H1 (cell line): ENCODE measurements around the gene TAF10. TPM values are rescaled to one million over a fixed set of nuclear protein-coding genes. Genes with fewer than 3 reads are reported as not detected.
A peak's percentile ranks its signal among the peaks of the same experiment; 100 is the strongest.

Source experiments
- CTCF ChIA-PET: fragments of 300-600 bp; sonication (Branson Sonifier 250); formaldehyde crosslinking; loops from one replicate; lab custom pipeline; 2021; ENCODE audit not compliant: partially characterized antibody; lab: Charles Lee
- POLR2A ChIA-PET: fragments of 300-600 bp; sonication (Branson Sonifier 250); formaldehyde crosslinking; loops from one replicate; lab custom pipeline; 2021; ENCODE audit warnings: inconsistent platforms; ENCODE audit not compliant: partially characterized antibody; lab: Charles Lee
- DNase-seq, 2 experiments: peaks; one replicate each; pipeline versions ENCODE4 v3.0.0 to v3.0.0-alpha.2; 2010 to 2022; ENCODE audit warnings: low spot score in 2 of 2, low read depth in 1 of 2, mixed read lengths in 1 of 2
- FAIRE-seq: peaks from 2 replicates; lab custom pipeline; 2011; peaks lifted over from hg19 to GRCh38; lab: Jason Lieb, UNC
- H2AFZ ChIP-seq: 2 replicates; pipeline ENCODE4 v1.8.1; 2012; ENCODE audit warnings: low read length, inconsistent platforms
- H2AK5ac ChIP-seq: 2 replicates; pipeline ENCODE4 v1.6.1; 2013; ENCODE audit warnings: low read depth, low read length
- H2BK120ac ChIP-seq: replicated peaks from 2 replicates; pipeline ENCODE3; 2013; ENCODE audit warnings: low read depth, low read length, inconsistent platforms
- H2BK12ac ChIP-seq: 2 replicates; pipeline ENCODE4 v1.6.1; 2013; ENCODE audit warnings: low read depth, low read length
- H2BK15ac ChIP-seq: 2 replicates; pipeline ENCODE4 v1.6.1; 2013; ENCODE audit warnings: low read length
- H2BK20ac ChIP-seq: 2 replicates; pipeline ENCODE4 v1.6.1; 2013; ENCODE audit warnings: low read length
- H2BK5ac ChIP-seq: 2 replicates; pipeline ENCODE4 v1.6.1; 2013; ENCODE audit warnings: low read depth, low read length
- H3K14ac ChIP-seq: 2 replicates; pipeline ENCODE4 v1.6.1; 2013; ENCODE audit warnings: inconsistent platforms; ENCODE audit not compliant: insufficient read length
- H3K18ac ChIP-seq: 2 replicates; pipeline ENCODE4 v1.6.1; 2013; ENCODE audit warnings: low read length; ENCODE audit errors: extremely low read depth
- H3K23ac ChIP-seq: 2 replicates; pipeline ENCODE4 v1.6.1; 2013; ENCODE audit warnings: inconsistent platforms; ENCODE audit not compliant: insufficient read length
- H3K23me2 ChIP-seq: 2 replicates; pipeline ENCODE4 v1.6.1; 2013; ENCODE audit warnings: low read depth, low read length
- H3K27ac ChIP-seq: 2 replicates; pipeline ENCODE4 v1.6.1; 2011; ENCODE audit warnings: low read depth, low read length, inconsistent platforms
- H3K27me3 ChIP-seq, 4 experiments: replicated peaks in 1 of 4; 1 replicate in 1 of 4; 2 replicates in 3 of 4; pipeline versions ENCODE4 v1.6.1 to v1.8.1; 2011 to 2013; ENCODE audit warnings: low read length in 3 of 4, mild to moderate bottlenecking in 3 of 4, inconsistent platforms in 2 of 4, mixed read lengths in 2 of 4, moderate library complexity in 1 of 4; ENCODE audit not compliant: control insufficient read depth in 3 of 4, insufficient read depth in 3 of 4; ENCODE audit errors: extremely low read depth in 1 of 4
- H3K36me3 ChIP-seq, 4 experiments: 2 replicates each; pipeline versions ENCODE4 v1.6.1 to v1.8.1; 2011 to 2013; ENCODE audit warnings: mild to moderate bottlenecking in 4 of 4, low read length in 3 of 4, moderate library complexity in 2 of 4, control low read depth in 1 of 4, inconsistent platforms in 1 of 4; ENCODE audit not compliant: insufficient read depth in 4 of 4, control insufficient read depth in 2 of 4
- H3K4ac ChIP-seq: replicated peaks from 2 replicates; pipeline ENCODE3; 2013; ENCODE audit warnings: low read length, low read depth, mixed read lengths, inconsistent platforms; ENCODE audit not compliant: insufficient read length
- H3K4me1 ChIP-seq, 4 experiments: replicated peaks in 1 of 4; 1 replicate in 1 of 4; 2 replicates in 3 of 4; pipeline versions ENCODE4 v1.6.1 to v1.8.1; 2011 to 2013; ENCODE audit warnings: low read length in 3 of 4, inconsistent platforms in 2 of 4, mixed read lengths in 1 of 4; ENCODE audit not compliant: insufficient read depth in 4 of 4, control insufficient read depth in 3 of 4
- H3K4me2 ChIP-seq, 2 experiments: 2 replicates each; pipeline versions ENCODE4 v1.6.1 to v1.8.1; 2011 to 2013; ENCODE audit warnings: low read depth in 2 of 2, low read length in 2 of 2, control low read depth in 1 of 2, inconsistent platforms in 1 of 2, mild to moderate bottlenecking in 1 of 2; ENCODE audit not compliant: insufficient read depth in 1 of 2
- H3K4me3 ChIP-seq, 4 experiments: fragments of 200-600, 300-600 bp in 1 of 4; sonication (generic), shearing (Covaris generic), sonication (Bioruptor Twin) in 1 of 4; 2 replicates each; pipeline versions ENCODE4 v1.5.1 to v1.8.1; 2011 to 2016; ENCODE audit warnings: low read length in 4 of 4, low read depth in 3 of 4, control low read depth in 2 of 4, inconsistent platforms in 2 of 4, mild to moderate bottlenecking in 2 of 4, mixed read lengths in 1 of 4, moderate library complexity in 1 of 4; ENCODE audit not compliant: insufficient read depth in 2 of 4; ENCODE audit errors: extremely low read depth in 1 of 4
- H3K56ac ChIP-seq: replicated peaks from 2 replicates; pipeline ENCODE3; 2013; ENCODE audit warnings: low read depth, mild to moderate bottlenecking, mixed read lengths, low read length, inconsistent platforms; ENCODE audit not compliant: insufficient read length
- H3K79me1 ChIP-seq: 2 replicates; pipeline ENCODE4 v1.6.1; 2013; ENCODE audit warnings: low read depth, low read length, control low read depth
- H3K79me2 ChIP-seq, 2 experiments: 2 replicates each; pipeline versions ENCODE4 v1.6.1 to v1.8.1; 2012 to 2013; ENCODE audit warnings: low read length in 2 of 2, mild to moderate bottlenecking in 2 of 2, inconsistent platforms in 1 of 2; ENCODE audit not compliant: insufficient read depth in 2 of 2, control insufficient read depth in 1 of 2
- H3K9ac ChIP-seq, 4 experiments: replicated peaks in 1 of 4; 1 replicate in 1 of 4; 2 replicates in 3 of 4; pipeline versions ENCODE4 v1.6.1 to v1.8.1; 2011 to 2013; ENCODE audit warnings: low read depth in 3 of 4, low read length in 3 of 4, control low read depth in 2 of 4, mild to moderate bottlenecking in 2 of 4, moderate library complexity in 2 of 4, inconsistent platforms in 1 of 4; ENCODE audit errors: extremely low read depth in 1 of 4
- H3K9me3 ChIP-seq, 2 experiments: 2 replicates each; pipeline versions ENCODE4 v1.6.1 to v1.8.1; 2012 to 2013; ENCODE audit warnings: mild to moderate bottlenecking in 2 of 2, moderate library complexity in 2 of 2, control low read depth in 1 of 2, inconsistent platforms in 1 of 2, low read depth in 1 of 2, low read length in 1 of 2, mixed read lengths in 1 of 2; ENCODE audit not compliant: insufficient read depth in 2 of 2
- H4K20me1 ChIP-seq, 2 experiments: replicated peaks in 1 of 2; 2 replicates each; pipeline versions ENCODE3 to v1.8.1; 2011 to 2013; ENCODE audit warnings: inconsistent platforms in 2 of 2, low read length in 2 of 2, mild to moderate bottlenecking in 1 of 2; ENCODE audit not compliant: insufficient read depth in 2 of 2, control insufficient read depth in 1 of 2
- H4K5ac ChIP-seq: 2 replicates; pipeline ENCODE4 v1.6.1; 2013; ENCODE audit warnings: low read length, low read depth, mixed read lengths, inconsistent platforms; ENCODE audit not compliant: insufficient read length
- H4K8ac ChIP-seq: 2 replicates; pipeline ENCODE4 v1.8.0; 2013; ENCODE audit warnings: mild to moderate bottlenecking, moderate library complexity, low read length, inconsistent platforms; ENCODE audit not compliant: insufficient read depth; ENCODE audit errors: extremely low read depth
- H4K91ac ChIP-seq: replicated peaks from 2 replicates; pipeline ENCODE3; 2013; ENCODE audit warnings: low read length, mixed read lengths, inconsistent platforms; ENCODE audit not compliant: insufficient read length
- ASH2L ChIP-seq: fragments of 200-600, 300-600 bp; sonication (generic); IDR thresholded peaks from one replicate; pipeline ENCODE4 v1.7.1; 2017; ENCODE audit warnings: low read length
- BRCA1 ChIP-seq: IDR thresholded peaks from 2 replicates; pipeline ENCODE4 v1.6.1; 2012; ENCODE audit warnings: low read depth, low read length, improper control_type of control experiment
- CBX5 ChIP-seq: fragments of 300-800, 300-1000 bp; sonication (generic); IDR thresholded peaks from 2 replicates; pipeline ENCODE4 v1.7.1; 2016; ENCODE audit warnings: antibody characterized with exemption, low read length, low read depth
- CREB1 ChIP-seq: IDR thresholded peaks from 2 replicates; pipeline ENCODE4 v1.6.1; 2012; ENCODE audit warnings: inconsistent platforms
- CTBP2 ChIP-seq: IDR thresholded peaks from 2 replicates; pipeline ENCODE4 v1.7.0; 2011; ENCODE audit warnings: borderline replicate concordance, mild to moderate bottlenecking, moderate library complexity, mixed read lengths, low read length; ENCODE audit not compliant: insufficient read depth, insufficient read length
- EP300 ChIP-seq, 2 experiments: IDR thresholded peaks; 1 replicate in 1 of 2; 2 replicates in 1 of 2; pipeline ENCODE4 v1.6.1; 2011 to 2012; ENCODE audit warnings: low read depth in 2 of 2, low read length in 2 of 2, mild to moderate bottlenecking in 2 of 2, borderline replicate concordance in 1 of 2, inconsistent platforms in 1 of 2, moderate library complexity in 1 of 2
- RBBP5 ChIP-seq: IDR thresholded peaks from 2 replicates; pipeline ENCODE4 v1.7.1; 2012; ENCODE audit warnings: low read depth, mild to moderate bottlenecking, inconsistent platforms, low read length, moderate library complexity, borderline replicate concordance
- SP4 ChIP-seq: IDR thresholded peaks from 2 replicates; pipeline ENCODE4 v1.6.1; 2012; ENCODE audit warnings: low read length, inconsistent platforms
- TBP ChIP-seq: IDR thresholded peaks from 2 replicates; pipeline ENCODE4 v1.6.1; 2011; ENCODE audit warnings: low read depth, low read length, improper control_type of control experiment
- WGBS, 2 experiments: shearing (Covaris generic) in 1 of 2; methylation state at CpG; one replicate each; pipeline versions ENCODE4 v1.1.6 to v1.1.7; 2013 to 2015; ENCODE audit warnings: low lambda C conversion rate in 2 of 2, mixed read lengths in 2 of 2, inconsistent platforms in 1 of 2, low coverage in 1 of 2, missing lambda C conversion rate in 1 of 2; ENCODE audit not compliant: insufficient replicate concordance in 2 of 2, insufficient coverage in 1 of 2, insufficient read length in 1 of 2; ENCODE audit errors: extremely low coverage in 1 of 2, missing lambda C conversion rate in 1 of 2; 5-methylcytosine and 5-hydroxymethylcytosine counted together
- polyA plus RNA-seq, 7 experiments: library from polyadenylated mRNA; depleted of rRNA in 3 of 7; stranded (reverse) in 5 of 7; unstranded in 2 of 7; fragments of >200 nt in 5 of 7; fragments of 200-250 nt in 2 of 7; gene quantifications; 1 replicate in 5 of 7; 2 replicates in 1 of 7; 4 replicates in 1 of 7; pipeline versions ENCODE4 v1.2.1 to v1.2.3, GENCODE V29; 2011 to 2013; ENCODE audit warnings: missing spikeins in 2 of 7, mixed read lengths in 2 of 7
- total RNA-seq: library from RNA; stranded (reverse); fragmentation: NEBNext Ultra II Directional; extraction: Animal tissue kit (Norgen Biotek cat#: 25700); gene quantifications from 2 replicates; pipeline ENCODE4 v1.2.1, GENCODE V29; 2021
- TF ChIP-seq, protein P1 (sequence below): IDR thresholded peaks from 2 replicates; pipeline ENCODE4 v1.6.1; 2012; ENCODE audit warnings: low read length, inconsistent platforms

Gene TAF10
- total and polyA plus RNA-seq, 2 of the 8 experiments (the other 6 are each of a cell fraction or from before 2014, with no cell fraction given) = 128 to 213 TPM

DNA sequence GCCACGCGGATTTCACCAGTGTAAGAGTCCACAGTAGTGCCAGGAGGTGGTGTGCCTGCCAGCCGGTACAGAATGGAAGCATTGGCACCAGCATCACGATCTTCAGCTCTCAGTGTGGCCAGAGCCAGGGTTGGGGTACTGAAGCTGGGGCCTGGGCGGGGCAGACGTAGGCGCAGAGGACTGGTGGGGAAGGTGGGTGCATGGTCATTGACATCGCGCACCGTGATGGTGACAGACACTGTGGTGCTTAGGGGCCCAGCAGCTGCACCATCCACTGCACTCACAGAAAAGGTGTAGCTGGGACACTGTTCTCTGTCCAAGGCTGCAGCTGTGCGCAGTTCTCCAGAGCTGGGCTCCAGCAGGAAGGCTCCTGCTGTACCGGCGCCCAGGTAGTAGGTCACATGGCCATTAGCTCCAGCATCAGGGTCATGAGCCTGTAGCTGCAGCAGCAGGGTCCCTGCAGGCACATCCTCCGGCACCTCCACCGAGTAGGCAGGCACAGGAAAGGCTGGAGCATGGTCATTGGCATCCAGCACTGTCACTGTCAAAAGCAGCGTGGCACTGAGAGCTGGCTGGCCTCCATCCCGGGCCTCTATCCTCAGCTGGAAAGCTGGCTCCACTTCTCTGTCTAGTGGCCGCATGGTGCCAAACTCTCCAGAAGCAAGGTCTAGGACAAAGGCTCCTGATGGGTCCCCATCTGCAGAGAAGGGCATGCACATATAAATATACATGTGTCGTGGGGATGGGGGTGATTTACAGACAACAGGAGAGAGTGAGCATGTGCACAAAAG lies 15.2 kb upstream of the TAF10 start:
- CTCF ChIA-PET = interaction anchor here (1.3 to 1.8 kb wide), 2 partner anchors 14 to 56 kb away, joined by 4 to 6 read pairs; partner anchors contain the start of genes MRPL17 and TAF10
- H4K20me1 ChIP-seq = peaks cover 5 to 10% of the 10 kb centered on the region in 2 experiments
- TF ChIP-seq TBP (no peak), SP4 (no peak), CBX5 (no peak), CTBP2 (no peak), BRCA1 (no peak), ASH2L (no peak), EP300 (IDR thresholded peaks at IDR 0.05; ENCODE audit: borderline replicate concordance in 1 of 2, low read depth in 2 of 2, low read length in 2 of 2) (no peak), RBBP5 (no peak), CREB1 (no peak)
- TF ChIP-seq, protein P1, sequence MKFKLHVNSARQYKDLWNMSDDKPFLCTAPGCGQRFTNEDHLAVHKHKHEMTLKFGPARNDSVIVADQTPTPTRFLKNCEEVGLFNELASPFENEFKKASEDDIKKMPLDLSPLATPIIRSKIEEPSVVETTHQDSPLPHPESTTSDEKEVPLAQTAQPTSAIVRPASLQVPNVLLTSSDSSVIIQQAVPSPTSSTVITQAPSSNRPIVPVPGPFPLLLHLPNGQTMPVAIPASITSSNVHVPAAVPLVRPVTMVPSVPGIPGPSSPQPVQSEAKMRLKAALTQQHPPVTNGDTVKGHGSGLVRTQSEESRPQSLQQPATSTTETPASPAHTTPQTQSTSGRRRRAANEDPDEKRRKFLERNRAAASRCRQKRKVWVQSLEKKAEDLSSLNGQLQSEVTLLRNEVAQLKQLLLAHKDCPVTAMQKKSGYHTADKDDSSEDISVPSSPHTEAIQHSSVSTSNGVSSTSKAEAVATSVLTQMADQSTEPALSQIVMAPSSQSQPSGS = no peak

More for the DNA sequence above, 15.2 kb upstream of the TAF10 start:
- H3K4me3 ChIP-seq = no peak overlapping the region
- H3K27me3 ChIP-seq = peaks cover 13 to 39% (median 34%) of the 10 kb centered on the region in 4 experiments
- no peaks in the 10 kb centered on the region; the same call in none of the 2 replicates for H3K79me1 ChIP-seq
- no peak overlapping the region for H2AFZ ChIP-seq
- DNase-seq = no peak
- no peaks in the 10 kb centered on the region for H3K9me3 ChIP-seq
- H2AK5ac ChIP-seq = no peak overlapping the region
- H2BK120ac ChIP-seq = no peak overlapping the region
- no peak overlapping the region for H3K4me2 ChIP-seq
- H3K27ac ChIP-seq = no peak overlapping the region
- no peak overlapping the region for H3K18ac ChIP-seq
- H3K79me2 ChIP-seq = no peaks in the 10 kb centered on the region
- no peak overlapping the region for H4K5ac ChIP-seq
- no peak overlapping the region for H3K14ac ChIP-seq
- H3K4me1 ChIP-seq = peaks cover 0 to 6% (median 2%) of the 10 kb centered on the region in 4 experiments; a peak in 3 of 7 replicates
- H2BK12ac ChIP-seq = no peak overlapping the region
- H2BK5ac ChIP-seq = no peak overlapping the region
- H3K23me2 ChIP-seq = peaks cover 12% of the 10 kb centered on the region
- FAIRE-seq = no peak
- peaks cover 0 to 3% (median 1%) of the 10 kb centered on the region in 4 experiments; a peak in 3 of 8 replicates for H3K36me3 ChIP-seq
- H2BK20ac ChIP-seq = no peak overlapping the region
- WGBS, 2 experiments = 94% methylated on average over 19 of the region's 19 CpGs; no CpG with 5 or more reads in 1 of the 2 experiments
- no peak overlapping the region for H2BK15ac ChIP-seq
- no peak overlapping the region for H3K9ac ChIP-seq
- no peak overlapping the region for H4K91ac ChIP-seq
- H3K4ac ChIP-seq = no peak overlapping the region
- peak overlapping the region; percentile 0; the same call in 1 of the 2 replicates for H4K8ac ChIP-seq
- no peak overlapping the region for H3K56ac ChIP-seq
- no peak overlapping the region for H3K23ac ChIP-seq
- POLR2A ChIA-PET = interaction anchor here (1.1 to 1.3 kb wide), 3 partner anchors 8 to 55 kb away, joined by 3 read pairs; partner anchors contain the start of genes TAF10 and TPP1
